Stimulated activated CD8-positive, alpha-beta memory T cell treated with anti-CD3 and anti-CD28 coated beads, Interleukin-4, amount 100 ng/mL, for 4 hours (primary cell): ENCODE measurements around the gene ZMYM4.
"Not testable (repeated sequence)": the region's sequence is repeated elsewhere in the genome, so short reads cannot be mapped to it uniquely, and the experiment has no call there.

Experiments used
- DNase-seq, 2 donors: peaks; one replicate each; pipeline ENCODE4 v3.0.0-alpha.2; 2020; ENCODE audit warnings: low read depth in 2 of 2, low spot score in 1 of 2

The ZMYM4 gene

DNA sequence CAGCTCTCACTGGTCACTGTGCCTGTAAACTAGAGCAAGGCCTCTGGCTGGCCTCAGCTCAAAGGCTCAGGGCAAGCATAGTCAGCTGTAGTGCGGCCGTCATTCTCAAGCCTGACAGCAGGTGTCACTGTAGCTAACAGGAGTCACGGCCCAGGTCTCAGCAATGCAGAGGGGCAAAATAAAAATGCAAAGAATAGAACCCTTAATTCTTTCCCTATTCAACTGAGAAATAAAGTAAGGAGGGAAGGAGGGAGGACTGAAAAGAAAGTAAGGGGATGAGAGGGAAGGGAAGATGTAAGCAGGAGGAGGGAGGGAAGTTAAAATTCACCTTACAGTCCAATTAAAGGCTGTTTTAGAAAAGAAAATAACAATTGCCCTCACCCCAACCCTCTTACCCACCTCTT lies 182.6 kb downstream of the ZMYM4 start:
- DNase-seq = peak; percentile 47 to 68

DNA sequence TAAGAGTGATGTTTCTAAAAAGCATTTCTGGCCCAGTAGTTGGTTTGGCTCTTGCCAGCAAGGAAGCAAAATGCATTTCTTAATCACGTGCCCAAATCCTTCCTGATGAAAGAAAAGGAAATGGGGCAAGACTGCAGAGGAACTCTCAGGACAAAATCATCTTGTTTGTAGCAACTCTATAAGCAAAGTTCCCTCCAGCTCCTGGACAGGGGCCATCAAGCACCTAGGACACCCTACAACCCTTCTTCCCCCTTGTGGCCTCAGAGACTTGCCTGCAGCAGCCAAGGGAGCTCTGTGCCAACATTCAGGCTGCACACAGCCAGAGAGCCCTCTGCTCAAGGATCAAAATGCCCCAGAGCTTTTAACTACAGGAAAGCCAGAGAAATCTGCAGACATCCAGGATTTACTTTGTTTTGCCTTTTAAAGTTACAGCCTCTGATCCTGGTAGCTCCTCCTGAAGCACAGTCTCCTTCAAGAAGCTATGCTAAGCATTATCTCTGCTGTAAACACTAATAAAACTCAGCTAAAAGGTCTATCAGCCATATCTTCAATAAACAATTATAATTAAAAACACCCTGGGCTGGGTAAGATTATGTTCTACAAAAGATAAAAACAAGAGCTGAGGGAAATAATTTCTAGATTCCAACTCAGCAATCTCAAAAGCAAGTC lies 183.7 kb downstream of the ZMYM4 start:
- DNase-seq = no peak

DNA sequence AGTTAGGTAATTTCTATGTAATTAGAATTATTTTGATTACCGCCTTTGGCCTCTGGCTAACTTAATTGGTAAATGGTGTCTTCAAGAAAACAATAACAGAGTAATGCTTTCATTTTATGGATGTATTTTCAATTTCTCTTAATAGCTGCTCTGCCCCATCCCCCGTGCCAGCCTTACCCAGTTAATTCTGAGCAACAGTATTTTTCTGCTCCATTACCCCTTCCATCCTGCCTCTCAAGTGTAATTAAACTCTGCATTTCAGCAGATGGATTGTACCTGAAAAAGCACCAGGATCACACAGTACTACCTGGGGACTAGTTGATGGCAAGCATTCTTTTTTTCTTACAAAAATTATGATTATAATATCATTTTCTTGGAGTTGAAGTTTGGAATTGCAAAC lies 184.5 kb downstream of the ZMYM4 start:
- no peak for DNase-seq

DNA sequence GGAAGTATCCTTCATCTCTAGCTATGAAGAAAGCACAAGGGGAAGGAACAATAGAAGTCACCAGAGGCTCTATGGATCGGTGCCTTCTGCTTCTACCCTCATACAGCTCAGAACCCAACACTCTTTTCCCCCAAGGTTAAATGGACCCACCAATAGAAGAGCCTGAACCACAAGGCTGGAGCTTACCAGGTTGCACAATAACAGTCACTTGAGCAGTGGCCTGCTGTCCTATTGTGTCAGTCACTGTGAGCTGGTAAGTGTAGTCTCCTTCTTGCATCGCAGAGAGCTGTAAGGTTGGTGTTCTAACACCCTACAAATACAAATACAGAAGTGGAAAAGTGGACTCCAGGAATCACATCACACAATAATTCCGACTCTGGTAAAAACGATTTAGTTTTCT lies 185.7 kb downstream of the ZMYM4 start:
- DNase-seq = no peak

DNA sequence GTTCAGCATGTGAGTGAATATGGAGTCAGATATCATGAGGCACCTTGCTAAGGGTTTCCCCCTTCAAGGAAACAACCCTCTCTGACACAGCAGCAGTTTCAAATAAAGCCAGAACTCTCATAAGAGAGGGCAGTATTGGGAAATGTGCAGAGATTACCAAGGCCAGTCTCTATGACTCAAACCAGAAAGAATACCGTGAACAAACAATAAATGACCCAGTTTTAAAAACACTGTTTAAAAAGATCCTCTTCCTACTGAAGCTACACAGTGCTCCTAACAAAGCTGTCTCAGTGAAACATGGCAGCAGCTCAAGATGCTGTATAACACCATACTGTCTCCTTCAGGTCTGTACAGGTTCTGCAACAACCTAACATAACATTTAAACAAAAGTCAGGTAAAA lies 186.1 kb downstream of the ZMYM4 start:
- DNase-seq = no peak

DNA sequence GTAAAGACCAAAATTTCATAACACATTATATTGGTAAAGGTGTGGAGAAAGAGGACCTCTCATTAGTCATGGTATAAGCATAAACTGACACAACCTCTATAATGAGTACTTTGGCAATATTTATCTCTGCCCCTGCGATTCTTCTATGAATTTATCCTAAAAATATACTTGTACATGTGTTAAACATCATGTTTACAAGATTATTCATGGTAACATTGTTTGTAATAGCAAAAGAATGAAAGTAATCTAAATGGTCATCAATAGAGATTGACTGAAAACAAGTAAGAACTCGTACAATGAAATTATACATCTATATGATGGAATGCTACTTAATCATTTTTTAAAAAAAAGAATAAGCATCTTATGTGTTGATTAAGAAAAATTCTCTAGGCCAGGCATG lies 192.3 kb downstream of the ZMYM4 start:
- DNase-seq = no peak

DNA sequence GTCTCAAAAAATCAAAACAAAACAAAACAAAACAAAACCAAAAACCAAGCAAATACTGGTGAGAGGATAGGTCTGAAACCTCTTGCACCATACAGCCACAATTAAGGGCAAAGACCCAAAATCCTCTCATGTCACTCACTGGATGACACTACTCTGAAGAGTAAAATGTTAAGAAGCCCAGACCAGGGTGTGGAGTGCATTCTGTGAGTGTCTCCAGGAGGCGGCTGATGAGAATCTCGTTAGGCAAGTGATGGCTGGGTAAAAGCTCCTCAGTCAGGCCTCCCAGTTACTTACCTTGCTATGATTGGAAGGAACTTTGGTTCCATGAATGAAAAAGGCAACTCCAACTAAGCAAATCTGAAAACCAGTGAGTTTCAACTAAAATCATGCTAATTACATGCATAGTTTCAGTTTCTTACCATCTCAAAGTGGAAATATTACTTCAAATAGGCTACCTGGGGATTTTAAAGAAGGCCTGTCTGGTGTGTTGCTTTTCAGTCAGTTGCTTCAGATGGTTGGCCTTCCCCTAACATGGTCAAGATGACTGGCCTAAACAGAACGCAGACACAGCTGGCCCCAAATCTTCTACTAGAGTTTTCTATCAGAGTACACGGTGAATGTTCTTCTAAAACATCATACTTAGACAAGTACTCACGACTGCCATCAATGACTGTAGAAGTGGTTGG lies 193.6 kb downstream of the ZMYM4 start:
- no peak for DNase-seq

DNA sequence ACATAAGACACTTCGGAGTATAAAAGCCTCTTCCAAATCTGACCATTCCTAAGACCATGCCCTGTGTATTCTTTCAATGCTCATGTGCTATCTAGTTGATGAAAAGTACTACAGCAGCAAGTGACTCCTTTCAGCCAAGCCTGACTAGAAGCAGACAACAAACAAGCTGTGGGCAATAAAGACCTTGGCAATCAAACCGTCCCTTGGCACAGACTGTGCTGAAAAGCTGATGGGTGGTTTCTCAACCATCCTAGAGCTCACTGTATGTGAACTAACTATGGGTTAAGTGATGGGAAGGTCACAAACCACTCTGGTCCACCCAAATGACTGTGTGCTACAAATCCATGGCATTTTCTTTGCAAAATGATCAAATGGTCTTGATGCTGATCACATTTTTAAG lies 194.7 kb downstream of the ZMYM4 start:
- DNase-seq = no peak

DNA sequence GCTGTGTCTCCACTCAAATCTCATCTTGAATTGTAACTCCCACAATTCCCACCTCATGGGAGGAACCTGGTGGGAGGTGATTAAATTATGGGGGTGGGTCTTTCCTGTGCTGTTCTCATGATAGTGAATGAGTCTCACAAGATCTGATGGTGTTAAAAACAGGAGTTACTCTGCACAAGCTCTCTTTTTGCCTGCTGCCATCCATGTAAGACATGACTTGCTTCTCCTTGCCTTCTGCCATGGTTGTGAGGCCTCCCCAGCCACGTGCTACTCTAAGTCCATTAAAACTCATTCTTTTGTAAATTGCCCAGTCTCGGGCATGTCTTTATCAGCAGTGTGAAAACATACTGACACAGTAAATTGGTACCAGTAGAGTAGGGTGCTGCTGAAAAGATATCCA lies 195.2 kb downstream of the ZMYM4 start:
- not testable (repeated sequence) for DNase-seq

DNA sequence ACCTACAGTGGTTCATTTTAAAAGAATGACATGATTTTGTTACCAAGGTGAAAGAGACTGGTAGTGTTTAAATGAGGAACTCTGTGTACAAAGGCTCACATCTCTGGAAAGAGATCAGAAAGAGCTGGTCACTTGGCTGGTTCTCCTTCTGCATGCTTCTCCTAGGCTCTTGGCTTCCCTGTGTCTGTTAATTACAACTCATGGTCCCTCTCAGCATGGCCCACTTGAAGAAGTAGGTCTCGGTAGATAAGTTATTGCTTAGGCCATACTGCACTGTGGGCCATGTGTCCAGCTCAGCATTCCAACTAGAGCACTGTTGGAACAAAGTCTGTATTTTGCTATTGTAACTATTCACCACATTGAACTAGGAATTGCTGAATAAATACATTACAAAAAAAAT lies 197.6 kb downstream of the ZMYM4 start:
- DNase-seq = no peak

DNA sequence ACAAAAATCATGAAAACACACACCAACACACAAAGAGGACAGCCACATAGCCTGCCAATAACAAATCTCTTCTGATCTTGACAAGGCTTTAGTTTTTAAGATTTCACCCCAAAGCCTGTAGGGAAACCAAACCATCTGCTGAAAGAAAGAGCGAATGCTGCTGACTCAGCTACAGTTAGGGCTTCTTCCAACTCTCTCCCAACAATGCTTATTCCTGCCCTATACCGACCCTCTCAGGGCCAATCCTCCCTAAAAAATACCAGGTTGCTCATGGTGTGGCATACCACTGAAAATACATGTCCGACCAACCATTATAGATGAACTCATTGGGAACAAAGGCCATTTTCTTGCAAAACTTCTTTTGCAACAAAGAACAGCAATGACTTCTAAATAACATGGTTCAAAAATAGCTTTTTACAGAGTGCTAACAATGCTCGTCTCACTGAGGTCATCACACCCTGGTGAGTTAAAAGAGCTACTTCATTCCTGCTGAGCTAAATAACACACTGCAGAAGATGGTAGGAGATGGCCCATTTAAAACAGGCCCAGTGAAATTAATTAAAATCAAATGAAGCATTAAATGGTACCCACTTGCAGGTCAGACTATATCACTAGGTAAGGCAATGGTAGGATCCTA lies 202.6 kb downstream of the ZMYM4 start:
- DNase-seq = no peak
